Endodermal cell (in vitro differentiated cells): Measurements from ENCODE around the gene MLF1. TPM values are rescaled to one million over a fixed set of nuclear protein-coding genes. Genes with fewer than 3 reads are reported as not detected.

Source experiments
- DNase-seq: peaks from one replicate; pipeline ENCODE4 v3.0.0-alpha.2; 2017
- H3K27ac ChIP-seq: 2 replicates; pipeline ENCODE4 v1.5.1; 2013; ENCODE audit warnings: mild to moderate bottlenecking, low read depth, low read length, moderate library complexity
- H3K27me3 ChIP-seq: 2 replicates; pipeline ENCODE4 v1.6.1; 2013; ENCODE audit warnings: mild to moderate bottlenecking, low read length, moderate library complexity; ENCODE audit not compliant: insufficient read depth, control insufficient read depth, poor library complexity, severe bottlenecking
- H3K36me3 ChIP-seq: 2 replicates; pipeline ENCODE4 v1.7.0; 2013; ENCODE audit warnings: mild to moderate bottlenecking, low read length, moderate library complexity; ENCODE audit not compliant: control insufficient read depth, insufficient read depth
- H3K4me1 ChIP-seq: one replicate; pipeline ENCODE4 v1.7.0; 2013; ENCODE audit warnings: low read length; ENCODE audit not compliant: control insufficient read depth, insufficient read depth
- H3K4me3 ChIP-seq: 2 replicates; pipeline ENCODE4 v1.5.1; 2013; ENCODE audit warnings: mild to moderate bottlenecking, low read length, moderate library complexity
- H3K9ac ChIP-seq: 2 replicates; pipeline ENCODE4 v1.6.1; 2013; ENCODE audit warnings: mild to moderate bottlenecking, low read length, moderate library complexity; ENCODE audit not compliant: poor library complexity, severe bottlenecking; ENCODE audit errors: extremely low read depth
- H3K9me3 ChIP-seq: 2 replicates; pipeline ENCODE4 v1.6.1; 2013; ENCODE audit warnings: mild to moderate bottlenecking, low read length, moderate library complexity; ENCODE audit not compliant: control insufficient read depth
- H3K27ac Mint-ChIP-seq: 2 replicates; pipeline ENCODE4 v1.8.0; 2020; ENCODE audit warnings: mixed read lengths
- H3K27me3 Mint-ChIP-seq: 2 replicates; pipeline ENCODE4 v1.8.0; 2021; ENCODE audit warnings: mild to moderate bottlenecking, mixed read lengths; ENCODE audit not compliant: insufficient read depth
- H3K36me3 Mint-ChIP-seq: 2 replicates; pipeline ENCODE4 v1.8.0; 2020; ENCODE audit warnings: low read depth, mixed read lengths
- H3K4me1 Mint-ChIP-seq: 2 replicates; pipeline ENCODE4 v1.8.0; 2020; ENCODE audit warnings: mixed read lengths
- H3K4me3 Mint-ChIP-seq: 2 replicates; pipeline ENCODE4 v1.8.0; 2020; ENCODE audit warnings: mild to moderate bottlenecking, moderate library complexity, mixed read lengths
- H3K9me3 Mint-ChIP-seq: 2 replicates; pipeline ENCODE4 v1.8.0; 2020; ENCODE audit warnings: mild to moderate bottlenecking, mixed read lengths
- CTCF ChIP-seq: fragments of 200-600 bp; sonication (generic); conservative IDR thresholded peaks from 2 replicates; pipeline ENCODE4 v1.5.0; 2021; ENCODE audit warnings: antibody characterized with exemption, mild to moderate bottlenecking
- WGBS, 2 experiments: methylation state at CpG; one replicate each; pipeline versions ENCODE4 v1.1.5 to v1.1.7; 2013; ENCODE audit warnings: missing lambda C conversion rate in 2 of 2, mixed read lengths in 1 of 2; ENCODE audit not compliant: insufficient coverage in 1 of 2, insufficient read length in 1 of 2; 5-methylcytosine and 5-hydroxymethylcytosine counted together
- total RNA-seq, 2 donors: library from RNA; stranded (reverse); fragmentation: NEBNext Ultra II Directional in 1 of 2; extraction: Animal tissue kit (Norgen Biotek cat#: 25700) in 1 of 2; gene quantifications; 2 replicates in 1 of 2; 3 replicates in 1 of 2; pipeline ENCODE4 v1.2.1, GENCODE V29; 2021

Gene MLF1
- total RNA-seq, 2 donors from 2014 or later, result 19.3 to 43.8 TPM

- no peak overlapping the region for H3K4me3 ChIP-seq
- H3K27ac ChIP-seq, result no peak overlapping the region
- no peaks in the 10 kb centered on the region for H3K27me3 ChIP-seq
- H3K36me3 ChIP-seq, result no peaks in the 10 kb centered on the region
- no peaks in the 10 kb centered on the region for H3K9me3 ChIP-seq
- H3K4me1 ChIP-seq, result no peaks in the 10 kb centered on the region
- Mint-ChIP-seq H3K27ac (no peak overlapping the region), H3K4me3 (no peak overlapping the region), H3K36me3 (no peaks in the 10 kb centered on the region), H3K9me3 (no peaks in the 10 kb centered on the region), H3K27me3 (no peaks in the 10 kb centered on the region), H3K4me1 (no peaks in the 10 kb centered on the region)
- DNase-seq, result no peak
- H3K9ac ChIP-seq, result no peak overlapping the region
- WGBS, 2 experiments, result 89 to 92% methylated on average over 4 to 7 of the region's 7 CpGs
- no peak for TF ChIP-seq CTCF
Measured at GRCh38 chr3:158528076-158528674, 42.8 kb upstream of the MLF1 start.

- Histone ChIP-seq H3K27ac (no peak overlapping the region), H3K9ac (no peak overlapping the region), H3K27me3 (no peaks in the 10 kb centered on the region), H3K4me1 (no peaks in the 10 kb centered on the region), H3K36me3 (no peaks in the 10 kb centered on the region), H3K9me3 (no peaks in the 10 kb centered on the region), H3K4me3 (no peak overlapping the region)
- 95 to 100% methylated on average over 2 to 5 of the region's 5 CpGs for WGBS, 2 experiments
- no peaks in the 10 kb centered on the region for H3K36me3 Mint-ChIP-seq
- no peak for DNase-seq
- H3K9me3 Mint-ChIP-seq, result no peaks in the 10 kb centered on the region
- no peak overlapping the region for H3K4me3 Mint-ChIP-seq
- no peaks in the 10 kb centered on the region for H3K27me3 Mint-ChIP-seq
- no peaks in the 10 kb centered on the region for H3K4me1 Mint-ChIP-seq
- no peak overlapping the region for H3K27ac Mint-ChIP-seq
- no peak for TF ChIP-seq CTCF
Measured at GRCh38 chr3:158531334-158531733, 39.7 kb upstream of the MLF1 start.

GRCh38 chr3:158532099-158532734 is 38.8 kb upstream of the MLF1 start:
- Histone ChIP-seq H3K9me3 (no peaks in the 10 kb centered on the region), H3K4me1 (no peaks in the 10 kb centered on the region), H3K36me3 (no peaks in the 10 kb centered on the region), H3K9ac (no peak overlapping the region), H3K4me3 (no peak overlapping the region), H3K27me3 (no peaks in the 10 kb centered on the region), H3K27ac (no peak overlapping the region)
- no peak overlapping the region for H3K4me3 Mint-ChIP-seq
- H3K9me3 Mint-ChIP-seq, result no peaks in the 10 kb centered on the region
- peak; percentile 50 for DNase-seq
- no peaks in the 10 kb centered on the region for H3K27me3 Mint-ChIP-seq
- no peaks in the 10 kb centered on the region for H3K4me1 Mint-ChIP-seq
- H3K27ac Mint-ChIP-seq, result no peak overlapping the region
- H3K36me3 Mint-ChIP-seq, result no peaks in the 10 kb centered on the region
- peak; percentile 77 for TF ChIP-seq CTCF
